DMS53 treated with DMSO at 0.1 percent for 48 hours (cell line): Measurements from ENCODE around the gene ATP8B4.
"Not testable (repeated sequence)": the region's sequence is repeated elsewhere in the genome, so short reads cannot be mapped to it uniquely, and the experiment has no call there.

Source experiments
- DNase-seq: peaks from one replicate; lab custom pipeline; 2025; ENCODE audit not compliant: unreplicated experiment; lab: John Stamatoyannopoulos, UW

ATP8B4 gene

GRCh38 chr15:50110285-50110684, 8.7 kb downstream of the ATP8B4 start:
- DNase-seq: no peak

- DNase-seq: no peak
Observed at GRCh38 chr15:50109076-50109987, 9.7 kb downstream of the ATP8B4 start.

- no peak for DNase-seq
Observed at GRCh38 chr15:50108461-50108860, 10.6 kb downstream of the ATP8B4 start.

GRCh38 chr15:50107591-50108408, 11.2 kb downstream of the ATP8B4 start:
- no peak for DNase-seq

- no peak for DNase-seq
Observed at GRCh38 chr15:50107157-50107556, 11.9 kb downstream of the ATP8B4 start.

GRCh38 chr15:50106457-50106856, 12.6 kb downstream of the ATP8B4 start:
- DNase-seq: no peak

GRCh38 chr15:50100486-50100885, 18.5 kb downstream of the ATP8B4 start:
- no peak for DNase-seq

- no peak for DNase-seq
Observed at GRCh38 chr15:50098545-50098944, 20.5 kb downstream of the ATP8B4 start.

GRCh38 chr15:50095938-50096821, 22.9 kb downstream of the ATP8B4 start:
- no peak for DNase-seq

GRCh38 chr15:50089386-50089785, 29.6 kb downstream of the ATP8B4 start:
- DNase-seq: not testable (repeated sequence)

- DNase-seq: no peak
Observed at GRCh38 chr15:50084932-50085331, 34.1 kb downstream of the ATP8B4 start.

- DNase-seq: no peak
Observed at GRCh38 chr15:50083424-50084025, 35.5 kb downstream of the ATP8B4 start.

- no peak for DNase-seq
Observed at GRCh38 chr15:50082066-50082465, 37.0 kb downstream of the ATP8B4 start.

- no peak for DNase-seq
Observed at GRCh38 chr15:50077651-50078050, 41.4 kb downstream of the ATP8B4 start.

- DNase-seq: no peak
Observed at GRCh38 chr15:50077176-50077575, 41.9 kb downstream of the ATP8B4 start.

- DNase-seq: no peak
Observed at GRCh38 chr15:50075319-50075718, 43.7 kb downstream of the ATP8B4 start.

- no peak for DNase-seq
Observed at GRCh38 chr15:50071551-50072258, 47.3 kb downstream of the ATP8B4 start.

- no peak for DNase-seq
Observed at GRCh38 chr15:50068016-50068415, 51.0 kb downstream of the ATP8B4 start.

- no peak for DNase-seq
Observed at GRCh38 chr15:50067254-50067653, 51.8 kb downstream of the ATP8B4 start.

- DNase-seq: no peak
Observed at GRCh38 chr15:50066666-50067065, 52.4 kb downstream of the ATP8B4 start.
